Ishikawa (cell line): ENCODE results near the gene ATP2C1.

Experiments used
- CEBPB ChIP-seq: IDR thresholded peaks from 2 replicates; pipeline ENCODE4 v1.6.1; 2012
- CREB1 ChIP-seq: IDR thresholded peaks from 2 replicates; pipeline ENCODE4 v1.6.1; 2012; ENCODE audit warnings: low read depth
- EGR1 ChIP-seq: IDR thresholded peaks from 2 replicates; pipeline ENCODE4 v1.6.1; 2012
- EP300 ChIP-seq: IDR thresholded peaks from 2 replicates; pipeline ENCODE4 v1.6.1; 2012; ENCODE audit warnings: borderline replicate concordance
- FOXM1 ChIP-seq: IDR thresholded peaks from 2 replicates; pipeline ENCODE4 v1.6.1; 2012; ENCODE audit warnings: low read depth, borderline replicate concordance
- MAX ChIP-seq: IDR thresholded peaks from 2 replicates; pipeline ENCODE4 v1.6.1; 2012
- NFIC ChIP-seq: IDR thresholded peaks from 2 replicates; pipeline ENCODE4 v1.6.1; 2012
- RAD21 ChIP-seq: IDR thresholded peaks from 2 replicates; pipeline ENCODE4 v1.6.1; 2012; ENCODE audit warnings: low read depth
- TAF1 ChIP-seq: IDR thresholded peaks from 2 replicates; pipeline ENCODE4 v1.6.1; 2012; ENCODE audit warnings: low read depth, mild to moderate bottlenecking
- TCF12 ChIP-seq: IDR thresholded peaks from 2 replicates; pipeline ENCODE4 v1.6.1; 2012; ENCODE audit warnings: low read depth
- TEAD4 ChIP-seq: IDR thresholded peaks from 2 replicates; pipeline ENCODE4 v1.6.1; 2012
- YY1 ChIP-seq: IDR thresholded peaks from 2 replicates; pipeline ENCODE4 v1.6.1; 2012; ENCODE audit warnings: low read depth
- ZBTB7A ChIP-seq: IDR thresholded peaks from 2 replicates; pipeline ENCODE4 v1.6.1; 2012; ENCODE audit warnings: low read depth
- TF ChIP-seq, protein P1 (sequence below): IDR thresholded peaks from 2 replicates; pipeline ENCODE4 v1.6.1; 2012; ENCODE audit warnings: low read depth, mild to moderate bottlenecking
- TF ChIP-seq, protein P2 (sequence below): IDR thresholded peaks from 2 replicates; pipeline ENCODE4 v1.6.1; 2012

The ATP2C1 gene

GRCh38 chr3:130948929-130949328, 55.0 kb downstream of the ATP2C1 start:
- no peak for TF ChIP-seq RAD21

- TF ChIP-seq EP300 = no peak
- TF ChIP-seq YY1 = no peak
- no peak for TF ChIP-seq FOXM1
- TF ChIP-seq, protein P1, sequence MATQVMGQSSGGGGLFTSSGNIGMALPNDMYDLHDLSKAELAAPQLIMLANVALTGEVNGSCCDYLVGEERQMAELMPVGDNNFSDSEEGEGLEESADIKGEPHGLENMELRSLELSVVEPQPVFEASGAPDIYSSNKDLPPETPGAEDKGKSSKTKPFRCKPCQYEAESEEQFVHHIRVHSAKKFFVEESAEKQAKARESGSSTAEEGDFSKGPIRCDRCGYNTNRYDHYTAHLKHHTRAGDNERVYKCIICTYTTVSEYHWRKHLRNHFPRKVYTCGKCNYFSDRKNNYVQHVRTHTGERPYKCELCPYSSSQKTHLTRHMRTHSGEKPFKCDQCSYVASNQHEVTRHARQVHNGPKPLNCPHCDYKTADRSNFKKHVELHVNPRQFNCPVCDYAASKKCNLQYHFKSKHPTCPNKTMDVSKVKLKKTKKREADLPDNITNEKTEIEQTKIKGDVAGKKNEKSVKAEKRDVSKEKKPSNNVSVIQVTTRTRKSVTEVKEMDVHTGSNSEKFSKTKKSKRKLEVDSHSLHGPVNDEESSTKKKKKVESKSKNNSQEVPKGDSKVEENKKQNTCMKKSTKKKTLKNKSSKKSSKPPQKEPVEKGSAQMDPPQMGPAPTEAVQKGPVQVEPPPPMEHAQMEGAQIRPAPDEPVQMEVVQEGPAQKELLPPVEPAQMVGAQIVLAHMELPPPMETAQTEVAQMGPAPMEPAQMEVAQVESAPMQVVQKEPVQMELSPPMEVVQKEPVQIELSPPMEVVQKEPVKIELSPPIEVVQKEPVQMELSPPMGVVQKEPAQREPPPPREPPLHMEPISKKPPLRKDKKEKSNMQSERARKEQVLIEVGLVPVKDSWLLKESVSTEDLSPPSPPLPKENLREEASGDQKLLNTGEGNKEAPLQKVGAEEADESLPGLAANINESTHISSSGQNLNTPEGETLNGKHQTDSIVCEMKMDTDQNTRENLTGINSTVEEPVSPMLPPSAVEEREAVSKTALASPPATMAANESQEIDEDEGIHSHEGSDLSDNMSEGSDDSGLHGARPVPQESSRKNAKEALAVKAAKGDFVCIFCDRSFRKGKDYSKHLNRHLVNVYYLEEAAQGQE = no peak
- TF ChIP-seq CEBPB = no peak
- no peak for TF ChIP-seq RAD21
- TF ChIP-seq CREB1 = no peak
- TF ChIP-seq MAX = no peak
- no peak for TF ChIP-seq TAF1
- TF ChIP-seq, protein P2, sequence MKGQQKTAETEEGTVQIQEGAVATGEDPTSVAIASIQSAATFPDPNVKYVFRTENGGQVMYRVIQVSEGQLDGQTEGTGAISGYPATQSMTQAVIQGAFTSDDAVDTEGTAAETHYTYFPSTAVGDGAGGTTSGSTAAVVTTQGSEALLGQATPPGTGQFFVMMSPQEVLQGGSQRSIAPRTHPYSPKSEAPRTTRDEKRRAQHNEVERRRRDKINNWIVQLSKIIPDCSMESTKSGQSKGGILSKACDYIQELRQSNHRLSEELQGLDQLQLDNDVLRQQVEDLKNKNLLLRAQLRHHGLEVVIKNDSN = no peak
- TF ChIP-seq EGR1 = no peak
- no peak for TF ChIP-seq TCF12
- no peak for TF ChIP-seq TEAD4
- no peak for TF ChIP-seq NFIC
- TF ChIP-seq ZBTB7A = no peak
Measured at GRCh38 chr3:130950124-130950523, 56.2 kb downstream of the ATP2C1 start.

GRCh38 chr3:130950641-130951040, 56.8 kb downstream of the ATP2C1 start:
- TF ChIP-seq EGR1 = no peak
- TF ChIP-seq YY1 = no peak
- TF ChIP-seq TEAD4 = no peak
- TF ChIP-seq, protein P1 = no peak
- TF ChIP-seq, protein P2 = no peak
- no peak for TF ChIP-seq EP300
- no peak for TF ChIP-seq TAF1

DNA sequence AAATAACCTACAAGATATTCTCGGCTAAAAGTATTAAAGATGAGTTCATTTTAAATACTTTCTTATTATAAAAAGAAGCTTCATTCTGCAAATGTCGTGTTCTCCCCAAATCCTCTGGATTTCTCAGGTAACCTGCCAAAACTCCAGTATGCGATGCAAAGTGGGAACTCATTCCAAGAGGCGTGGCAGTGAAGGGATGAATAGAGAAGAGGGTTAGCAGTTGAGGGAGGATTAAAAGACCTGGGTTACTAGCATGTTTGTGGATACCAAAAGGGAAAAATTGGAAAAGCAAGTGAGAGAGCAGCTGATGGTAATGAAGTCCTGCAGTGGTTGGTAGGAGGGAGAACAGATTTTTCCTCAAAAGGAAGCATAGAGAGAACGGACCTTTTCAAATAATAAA, 61.6 kb downstream of the ATP2C1 start:
- TF ChIP-seq CREB1 (no peak), EGR1 (no peak), NFIC (no peak), EP300 (no peak), TAF1 (no peak), TEAD4 (no peak), CEBPB (no peak), YY1 (no peak), RAD21 (no peak), FOXM1 (no peak), TCF12 (no peak), MAX (no peak), ZBTB7A (no peak)
- TF ChIP-seq, protein P2 = no peak
- TF ChIP-seq, protein P1 = no peak

- no peak for TF ChIP-seq MAX
- TF ChIP-seq TCF12 = no peak
- TF ChIP-seq, protein P2 = no peak
- TF ChIP-seq EGR1 = no peak
- no peak for TF ChIP-seq RAD21
- no peak for TF ChIP-seq CEBPB
- TF ChIP-seq EP300 = no peak
- TF ChIP-seq, protein P1 = no peak
- no peak for TF ChIP-seq NFIC
- no peak for TF ChIP-seq TEAD4
- no peak for TF ChIP-seq YY1
Measured at GRCh38 chr3:130956281-130956680, 62.4 kb downstream of the ATP2C1 start.
